ENCODE data around the gene NME4.
"Not testable (repeated sequence)": the region's sequence is repeated elsewhere in the genome, so short reads cannot be mapped to it uniquely, and the experiment has no call there.

The NME4 gene

GRCh38 chr16:356741-357140 is 40.3 kb upstream of the NME4 start:
- Histone ChIP-seq H3K9me3 (ENCODE audit: low read length) (no peaks in the 10 kb centered on the region), H3K27me3 (ENCODE audit: control insufficient read depth in 1 of 2, insufficient read depth in 2 of 2, low read length in 2 of 2) (no peaks in the 10 kb centered on the region), H3K4me1 (ENCODE audit: insufficient read depth, low read length) (no peaks in the 10 kb centered on the region), H3K27ac (ENCODE audit: low read depth, low read length) (no peak overlapping the region), H3K4me3 (ENCODE audit: low read depth in 1 of 2, low read length in 2 of 2) (no peak overlapping the region), H3K36me3 (ENCODE audit: insufficient read depth, low read length) (no peaks in the 10 kb centered on the region), H3K9ac (ENCODE audit: low read length) (no peak overlapping the region)

DNA sequence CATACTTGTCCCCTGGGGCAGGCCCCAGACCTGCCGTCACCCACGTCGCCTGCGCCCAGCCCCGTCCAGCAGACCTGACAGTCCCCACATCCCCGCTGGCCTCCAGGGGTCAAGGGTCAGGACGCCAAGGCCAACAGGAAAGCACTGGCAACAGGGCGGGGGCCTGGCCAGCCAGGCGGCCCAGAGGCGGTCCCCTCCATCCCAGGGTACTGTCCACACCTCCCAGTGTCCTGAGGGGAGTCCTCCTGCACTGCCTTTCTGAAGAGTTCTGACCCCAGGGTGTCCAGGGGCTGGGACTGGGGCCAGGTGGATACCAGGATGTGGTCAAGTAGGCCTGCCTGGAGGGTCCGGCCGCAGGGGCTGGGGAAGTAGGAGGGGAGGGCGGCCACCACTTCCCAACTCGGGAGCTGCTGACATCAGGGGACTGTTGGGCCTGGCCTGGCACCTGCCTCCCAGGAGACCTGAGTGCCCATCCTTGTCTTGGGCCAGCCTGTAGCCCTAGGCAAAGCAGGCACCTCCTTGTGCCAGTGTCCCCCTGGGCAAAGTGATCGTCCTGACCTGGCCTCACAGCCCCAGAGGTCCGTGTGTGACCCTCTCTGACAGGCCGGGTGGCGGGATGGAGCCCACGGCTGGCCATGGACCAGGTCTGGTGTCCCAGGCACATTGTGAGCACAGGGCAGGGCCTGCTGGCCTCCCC is 37.8 kb upstream of the NME4 start:
- Histone ChIP-seq H3K4me1 (ENCODE audit: insufficient read depth, low read length) (no peaks in the 10 kb centered on the region), H3K27ac (ENCODE audit: low read depth, low read length) (no peak overlapping the region)

DNA sequence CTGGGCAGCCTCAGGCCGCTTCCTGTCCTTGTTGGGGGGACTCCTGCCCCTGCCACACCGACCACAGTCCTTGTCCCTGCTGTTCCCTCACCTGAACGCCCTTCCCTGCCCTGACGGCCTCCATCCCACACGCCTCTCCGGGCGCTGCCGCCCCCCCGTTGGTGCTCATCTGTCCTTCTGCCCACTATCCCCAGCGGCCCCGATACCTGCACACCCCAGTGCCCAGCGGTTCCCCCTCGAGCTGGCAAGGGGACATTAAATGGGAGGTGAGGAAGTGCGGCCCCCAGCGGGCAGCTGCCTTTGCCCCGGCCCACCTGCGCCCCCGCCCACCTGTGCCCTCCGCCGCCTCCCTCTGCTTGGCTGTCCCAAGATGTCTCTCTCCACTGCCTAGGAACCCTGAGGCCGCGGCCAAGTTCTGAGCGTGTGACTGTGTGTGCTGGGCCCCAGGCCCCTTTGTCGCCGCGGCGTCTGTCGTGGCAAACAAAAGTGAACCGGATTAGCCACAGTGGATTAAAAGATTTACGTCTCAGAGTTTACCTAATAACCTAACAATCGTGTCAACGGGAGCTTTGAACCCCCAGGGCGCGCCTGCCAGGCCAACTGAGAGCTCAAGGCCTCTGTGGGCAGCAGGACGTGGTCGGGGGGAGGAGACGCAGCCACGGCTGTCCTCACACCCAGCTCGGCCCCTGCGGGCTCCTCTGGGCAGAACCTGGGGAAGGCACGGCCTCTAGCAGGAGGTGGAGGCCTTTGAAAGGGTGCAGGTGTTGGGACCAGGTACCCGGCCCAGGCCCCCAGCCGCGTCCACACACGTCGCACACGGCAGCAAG is 36.9 kb upstream of the NME4 start:
- Histone ChIP-seq H3K4me3 (ENCODE audit: low read depth in 1 of 2, low read length in 2 of 2) (no peak overlapping the region), H3K4me1 (ENCODE audit: insufficient read depth, low read length) (no peaks in the 10 kb centered on the region), H3K27ac (ENCODE audit: low read depth, low read length) (no peak overlapping the region), H3K9ac (ENCODE audit: low read length) (no peak overlapping the region), H3K27me3 (ENCODE audit: control insufficient read depth in 1 of 2, insufficient read depth in 2 of 2, low read length in 2 of 2) (peaks cover 0 to 17% of the 10 kb centered on the region in 2 donors), H3K36me3 (ENCODE audit: insufficient read depth, low read length) (no peaks in the 10 kb centered on the region), H3K9me3 (ENCODE audit: low read length) (no peaks in the 10 kb centered on the region)

More for the DNA sequence above, 37.8 kb upstream of the NME4 start:
- H3K36me3 ChIP-seq (ENCODE audit: insufficient read depth, low read length) = no peaks in the 10 kb centered on the region
- peaks cover 0 to 11% of the 10 kb centered on the region in 2 donors for H3K27me3 ChIP-seq (ENCODE audit: control insufficient read depth in 1 of 2, insufficient read depth in 2 of 2, low read length in 2 of 2)
- H3K9me3 ChIP-seq (ENCODE audit: low read length) = no peaks in the 10 kb centered on the region
- no peak overlapping the region for H3K4me3 ChIP-seq (ENCODE audit: low read depth in 1 of 2, low read length in 2 of 2)
- H3K9ac ChIP-seq (ENCODE audit: low read length) = no peak overlapping the region

- Histone ChIP-seq H3K4me3 (ENCODE audit: low read depth in 1 of 2, low read length in 2 of 2) (no peak overlapping the region), H3K4me1 (ENCODE audit: insufficient read depth, low read length) (no peaks in the 10 kb centered on the region), H3K27me3 (ENCODE audit: control insufficient read depth in 1 of 2, insufficient read depth in 2 of 2, low read length in 2 of 2) (peaks cover 0 to 17% of the 10 kb centered on the region in 2 donors), H3K27ac (ENCODE audit: low read depth, low read length) (no peak overlapping the region), H3K9ac (ENCODE audit: low read length) (no peak overlapping the region), H3K9me3 (ENCODE audit: low read length) (no peaks in the 10 kb centered on the region), H3K36me3 (ENCODE audit: insufficient read depth, low read length) (no peaks in the 10 kb centered on the region)
These were observed 36.2 kb upstream of the NME4 start for GRCh38 chr16:360698-361336.

- Histone ChIP-seq H3K27me3 (ENCODE audit: control insufficient read depth in 1 of 2, insufficient read depth in 2 of 2, low read length in 2 of 2) (peaks cover 0 to 17% of the 10 kb centered on the region in 2 donors), H3K9ac (ENCODE audit: low read length) (no peak overlapping the region), H3K9me3 (ENCODE audit: low read length) (no peaks in the 10 kb centered on the region), H3K36me3 (ENCODE audit: insufficient read depth, low read length) (peaks cover 2% of the 10 kb centered on the region), H3K4me3 (ENCODE audit: low read depth in 1 of 2, low read length in 2 of 2) (no peak overlapping the region), H3K27ac (ENCODE audit: low read depth, low read length) (no peak overlapping the region), H3K4me1 (ENCODE audit: insufficient read depth, low read length) (no peaks in the 10 kb centered on the region)
These were observed 35.6 kb upstream of the NME4 start for GRCh38 chr16:361341-361871.

- H3K9ac ChIP-seq (ENCODE audit: low read length) = no peak overlapping the region
These were observed 34.9 kb upstream of the NME4 start for GRCh38 chr16:361872-362701.

GRCh38 chr16:362702-362999 is 34.3 kb upstream of the NME4 start:
- H3K27me3 ChIP-seq (ENCODE audit: control insufficient read depth in 1 of 2, insufficient read depth in 2 of 2, low read length in 2 of 2) = peaks cover 0 to 17% of the 10 kb centered on the region in 2 donors
- H3K4me3 ChIP-seq (ENCODE audit: low read depth in 1 of 2, low read length in 2 of 2); H3K9ac ChIP-seq (ENCODE audit: low read length); H3K9me3 ChIP-seq (ENCODE audit: low read length); H3K27ac ChIP-seq (ENCODE audit: low read depth, low read length); H3K4me1 ChIP-seq (ENCODE audit: insufficient read depth, low read length): not testable (repeated sequence)
- H3K36me3 ChIP-seq (ENCODE audit: insufficient read depth, low read length) = peaks cover 13% of the 10 kb centered on the region

More at GRCh38 chr16:361872-362701, 34.9 kb upstream of the NME4 start:
- Histone ChIP-seq H3K36me3 (ENCODE audit: insufficient read depth, low read length) (peaks cover 9% of the 10 kb centered on the region), H3K4me1 (ENCODE audit: insufficient read depth, low read length) (no peaks in the 10 kb centered on the region), H3K27ac (ENCODE audit: low read depth, low read length) (no peak overlapping the region), H3K9me3 (ENCODE audit: low read length) (no peaks in the 10 kb centered on the region), H3K4me3 (ENCODE audit: low read depth in 1 of 2, low read length in 2 of 2) (no peak overlapping the region), H3K27me3 (ENCODE audit: control insufficient read depth in 1 of 2, insufficient read depth in 2 of 2, low read length in 2 of 2) (peaks cover 0 to 17% of the 10 kb centered on the region in 2 donors)

DNA sequence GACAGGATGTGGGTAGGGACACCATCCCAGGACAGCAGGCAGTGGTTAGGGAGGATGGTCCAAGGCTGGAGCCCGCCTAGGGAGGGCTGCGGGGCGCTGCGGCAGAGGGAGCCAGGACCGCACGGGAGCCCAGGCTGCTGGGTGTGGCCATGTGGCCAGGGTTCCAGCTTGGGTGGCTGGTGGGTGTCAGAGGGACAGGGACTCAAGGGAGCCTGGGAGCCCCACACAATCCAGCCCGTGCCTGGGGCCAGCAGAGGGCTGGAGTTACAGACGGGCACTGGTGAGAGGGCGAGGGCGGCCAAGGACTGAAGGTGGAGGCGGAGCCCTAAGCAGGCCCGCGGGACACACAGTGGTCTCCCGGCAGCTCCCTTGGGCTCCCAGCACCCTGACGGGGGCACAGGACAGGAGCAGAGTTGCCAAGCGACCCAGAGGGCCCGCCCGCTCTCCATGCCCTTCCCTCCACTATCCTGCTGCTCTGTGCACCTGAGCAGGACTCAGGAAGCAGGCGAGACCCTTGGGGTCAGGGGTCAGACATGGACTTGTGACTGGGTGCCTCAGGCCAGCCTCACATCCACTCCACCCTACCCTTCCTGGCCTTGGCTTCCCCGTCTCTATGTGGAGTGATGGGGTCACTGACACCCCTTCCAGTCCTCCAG is 33.8 kb upstream of the NME4 start:
- no peak overlapping the region for H3K4me3 ChIP-seq (ENCODE audit: low read depth in 1 of 2, low read length in 2 of 2)
- H3K36me3 ChIP-seq (ENCODE audit: insufficient read depth, low read length) = peaks cover 19% of the 10 kb centered on the region
- H3K27ac ChIP-seq (ENCODE audit: low read depth, low read length) = no peak overlapping the region
- peaks cover 0 to 17% of the 10 kb centered on the region in 2 donors for H3K27me3 ChIP-seq (ENCODE audit: control insufficient read depth in 1 of 2, insufficient read depth in 2 of 2, low read length in 2 of 2)
- H3K9me3 ChIP-seq (ENCODE audit: low read length) = no peaks in the 10 kb centered on the region
- no peak overlapping the region for H3K9ac ChIP-seq (ENCODE audit: low read length)
- no peaks in the 10 kb centered on the region for H3K4me1 ChIP-seq (ENCODE audit: insufficient read depth, low read length)

GRCh38 chr16:363766-364490 is 33.1 kb upstream of the NME4 start:
- Histone ChIP-seq H3K9me3 (ENCODE audit: low read length) (no peaks in the 10 kb centered on the region), H3K9ac (ENCODE audit: low read length) (no peak overlapping the region), H3K4me1 (ENCODE audit: insufficient read depth, low read length) (no peaks in the 10 kb centered on the region), H3K27ac (ENCODE audit: low read depth, low read length) (no peak overlapping the region), H3K36me3 (ENCODE audit: insufficient read depth, low read length) (peaks cover 23% of the 10 kb centered on the region), H3K4me3 (ENCODE audit: low read depth in 1 of 2, low read length in 2 of 2) (no peak overlapping the region), H3K27me3 (ENCODE audit: control insufficient read depth in 1 of 2, insufficient read depth in 2 of 2, low read length in 2 of 2) (peaks cover 0 to 17% of the 10 kb centered on the region in 2 donors)
